Neural cell (in vitro differentiated cells): Measurements from ENCODE around the gene ETV6. TPM values are rescaled to one million over a fixed set of nuclear protein-coding genes. Genes with fewer than 3 reads are reported as not detected.
A peak's percentile ranks its signal among the peaks of the same experiment; 100 is the strongest.

Source experiments
- H2AFZ ChIP-seq: fragments of 200-600, 300-800 bp; sonication (generic), shearing (Covaris generic); 2 replicates; pipeline ENCODE4 v1.6.0; 2014; ENCODE audit warnings: low read depth, mild to moderate bottlenecking, antibody characterized with exemption, low read length, moderate library complexity
- H3F3A ChIP-seq: fragments of 200-600 bp; shearing (Covaris generic); 2 replicates; pipeline ENCODE4 v1.6.1; 2016; ENCODE audit warnings: mild to moderate bottlenecking, moderate library complexity, mixed read lengths, antibody characterized with exemption, low read length; ENCODE audit not compliant: insufficient read depth, poor library complexity, severe bottlenecking
- H3K27ac ChIP-seq: fragments of 200-600, 300-800 bp; sonication (generic), shearing (Covaris generic); 2 replicates; pipeline ENCODE4 v1.5.1; 2014; ENCODE audit warnings: mild to moderate bottlenecking, low read length, moderate library complexity
- H3K27me3 ChIP-seq: fragments of 300-800, 200-600 bp; sonication (generic), shearing (Covaris generic); 2 replicates; pipeline ENCODE4 v1.6.0; 2014; ENCODE audit warnings: mild to moderate bottlenecking, low read depth, low read length, moderate library complexity; ENCODE audit not compliant: insufficient read depth
- H3K36me3 ChIP-seq: fragments of 300-800, 200-600 bp; sonication (generic), shearing (Covaris generic); 2 replicates; pipeline ENCODE4 v1.5.1; 2014; ENCODE audit warnings: mild to moderate bottlenecking, antibody characterized with exemption, low read length, moderate library complexity; ENCODE audit not compliant: insufficient read depth
- H3K4me2 ChIP-seq: fragments of 300-800, 200-600 bp; sonication (generic), shearing (Covaris generic); 2 replicates; pipeline ENCODE4 v1.6.0; 2014; ENCODE audit warnings: mild to moderate bottlenecking, low read length
- H3K4me3 ChIP-seq: fragments of 300-800, 200-600 bp; sonication (generic), shearing (Covaris generic); 2 replicates; pipeline ENCODE4 v1.5.1; 2014; ENCODE audit warnings: mild to moderate bottlenecking, low read length, moderate library complexity
- H3K79me2 ChIP-seq: fragments of 200-600 bp; shearing (Covaris generic); replicated peaks from 2 replicates; pipeline ENCODE4 v1.6.0; 2014; ENCODE audit warnings: mild to moderate bottlenecking, low read length, moderate library complexity; ENCODE audit not compliant: insufficient read depth
- H3K9ac ChIP-seq: fragments of 300-800, 200-600 bp; sonication (generic), shearing (Covaris generic); 2 replicates; pipeline ENCODE4 v1.6.1; 2016; ENCODE audit warnings: mild to moderate bottlenecking, low read length, mixed read lengths
- H3K9me2 ChIP-seq: fragments of 200-600 bp; shearing (Covaris generic); 2 replicates; pipeline ENCODE4 v1.6.1; 2016; ENCODE audit warnings: mild to moderate bottlenecking, low read length, mixed read lengths; ENCODE audit not compliant: insufficient read depth
- H3K9me3 ChIP-seq: fragments of 200-600, 300-800 bp; sonication (generic), shearing (Covaris generic); 2 replicates; pipeline ENCODE4 v1.6.1; 2016; ENCODE audit warnings: mild to moderate bottlenecking, mixed run types, low read length, moderate library complexity, mixed read lengths
- H4K20me1 ChIP-seq: fragments of 200-600 bp; shearing (Covaris generic); 2 replicates; pipeline ENCODE4 v1.6.1; 2016; ENCODE audit warnings: mild to moderate bottlenecking, mixed run types; ENCODE audit not compliant: insufficient read depth
- CTCF ChIP-seq: fragments of 450-650 bp; IDR thresholded peaks from 2 replicates; pipeline ENCODE4 v1.5.1; 2014; ENCODE audit warnings: antibody characterized with exemption, mild to moderate bottlenecking, moderate library complexity; ENCODE audit not compliant: poor library complexity, severe bottlenecking
- EP300 ChIP-seq: fragments of 450-650 bp; conservative IDR thresholded peaks from 2 replicates; pipeline ENCODE4 v1.6.1; 2014; ENCODE audit warnings: antibody characterized with exemption, mild to moderate bottlenecking, moderate library complexity; ENCODE audit not compliant: poor library complexity, severe bottlenecking
- EZH2 ChIP-seq: fragments of 200-600, 300-800 bp; shearing (Covaris generic), sonication (generic); IDR thresholded peaks from 2 replicates; pipeline ENCODE4 v1.6.1; 2014; ENCODE audit warnings: antibody characterized with exemption, low read length, borderline replicate concordance, mild to moderate bottlenecking; ENCODE audit not compliant: insufficient read depth, poor library complexity, severe bottlenecking
- MXI1 ChIP-seq: fragments of 450-650 bp; conservative IDR thresholded peaks from 2 replicates; pipeline ENCODE4 v1.6.1; 2014; ENCODE audit warnings: antibody characterized with exemption, mild to moderate bottlenecking; ENCODE audit not compliant: poor library complexity, severe bottlenecking
- POLR2AphosphoS5 ChIP-seq: IDR thresholded peaks from 2 replicates; pipeline ENCODE4 v1.6.1; 2012
- RAD21 ChIP-seq: fragments of 450-650 bp; conservative IDR thresholded peaks from 2 replicates; pipeline ENCODE4 v1.6.1; 2014; ENCODE audit warnings: antibody characterized with exemption, mild to moderate bottlenecking, moderate library complexity
- REST ChIP-seq: IDR thresholded peaks from 2 replicates; pipeline ENCODE4 v1.6.1; 2012; ENCODE audit warnings: borderline replicate concordance
- SMC3 ChIP-seq: fragments of 450-650 bp; conservative IDR thresholded peaks from 2 replicates; pipeline ENCODE4 v1.6.1; 2014; ENCODE audit warnings: antibody characterized with exemption, mild to moderate bottlenecking, moderate library complexity; ENCODE audit not compliant: poor library complexity
- TAF1 ChIP-seq: IDR thresholded peaks from 2 replicates; pipeline ENCODE4 v1.6.1; 2012; ENCODE audit warnings: low read depth
- polyA plus RNA-seq: library from polyadenylated mRNA; depleted of rRNA; stranded (reverse); fragments of >200 nt; gene quantifications from 2 replicates; pipeline ENCODE4 v1.2.3, GENCODE V29; 2014

ETV6 gene
- polyA plus RNA-seq, 1 donor from 2014 or later = 1.6 TPM

GRCh38 chr12:11716794-11717518, 67.5 kb downstream of the ETV6 start:
- TF ChIP-seq MXI1 (peak; percentile 19), SMC3 (peak; percentile 41), EP300 (peak; percentile 72), REST (peak; percentile 70), POLR2AphosphoS5 (peak; percentile 69), CTCF (no peak), TAF1 (no peak), RAD21 (peak; percentile 41), EZH2 (no peak)
- Histone ChIP-seq H2AFZ (peak overlapping the region; percentile 28), H3K27me3 (no peaks in the 10 kb centered on the region), H3K9me3 (no peaks in the 10 kb centered on the region), H3K4me3 (peak overlapping the region; percentile 39), H3K27ac (peak overlapping the region; percentile 85), H3K9me2 (no peaks in the 10 kb centered on the region), H3K9ac (peak overlapping the region; percentile 53), H3K79me2 (no peaks in the 10 kb centered on the region), H4K20me1 (no peaks in the 10 kb centered on the region), H3K4me2 (peak overlapping the region; percentile 9), H3K36me3 (no peaks in the 10 kb centered on the region), H3F3A (no peaks in the 10 kb centered on the region)

DNA sequence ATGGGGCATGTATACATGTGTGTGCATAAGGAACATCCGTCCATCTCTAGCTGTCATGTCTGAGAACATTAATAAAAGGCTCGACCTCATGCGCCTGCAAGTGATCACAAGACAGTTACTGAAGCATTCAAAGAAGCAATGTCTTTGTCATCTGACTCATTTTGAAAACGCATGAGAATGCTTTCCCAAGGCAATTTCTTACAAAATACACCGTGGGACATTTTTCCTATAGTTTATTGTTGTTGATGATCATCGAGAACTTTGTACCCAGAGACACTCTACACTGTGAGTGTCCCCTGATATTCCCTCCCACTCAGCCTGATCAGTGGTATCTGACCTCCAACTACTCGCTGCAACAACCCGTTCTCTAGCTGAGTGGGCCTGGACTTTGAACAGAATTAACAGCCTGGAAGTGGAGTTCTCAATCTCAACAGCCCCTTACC, 68.1 kb downstream of the ETV6 start:
- Histone ChIP-seq H3K27ac (peak overlapping the region; percentile 85), H3K9me3 (no peaks in the 10 kb centered on the region), H3K4me2 (peak overlapping the region; percentile 9), H4K20me1 (no peaks in the 10 kb centered on the region), H3K9me2 (no peaks in the 10 kb centered on the region), H3K36me3 (no peaks in the 10 kb centered on the region), H3K4me3 (peak overlapping the region; percentile 39), H3K27me3 (no peaks in the 10 kb centered on the region), H3K9ac (peak overlapping the region; percentile 53), H3F3A (no peaks in the 10 kb centered on the region), H3K79me2 (no peaks in the 10 kb centered on the region), H2AFZ (no peak overlapping the region)
- TF ChIP-seq RAD21 = no peak
- TF ChIP-seq REST = no peak
- no peak for TF ChIP-seq POLR2AphosphoS5
- no peak for TF ChIP-seq TAF1
- TF ChIP-seq MXI1 = no peak
